H9 (cell line): ENCODE data around the gene TMEM240. TPM values are rescaled to one million over a fixed set of nuclear protein-coding genes. Genes with fewer than 3 reads are reported as not detected.
"Not testable (repeated sequence)": the region's sequence is repeated elsewhere in the genome, so short reads cannot be mapped to it uniquely, and the experiment has no call there.

Experiments used
- DNase-seq: peaks from one replicate; pipeline ENCODE4 v3.0.0-alpha.2; 2017
- H2AFZ ChIP-seq: one replicate; pipeline ENCODE4 v1.6.1; 2013; ENCODE audit warnings: mild to moderate bottlenecking, low read length, control low read depth, moderate library complexity
- H2AK5ac ChIP-seq: 2 replicates; pipeline ENCODE4 v1.6.1; 2013; ENCODE audit warnings: low read length, control low read depth, mixed read lengths; ENCODE audit not compliant: insufficient read length
- H2BK120ac ChIP-seq: one replicate; pipeline ENCODE4 v1.6.1; 2013; ENCODE audit warnings: low read depth, mild to moderate bottlenecking, low read length, control low read depth, inconsistent platforms; ENCODE audit not compliant: poor library complexity, severe bottlenecking
- H2BK12ac ChIP-seq: 2 replicates; pipeline ENCODE4 v1.6.1; 2013; ENCODE audit warnings: low read length, control low read depth, mixed read lengths, low read depth; ENCODE audit not compliant: insufficient read length
- H2BK15ac ChIP-seq: 2 replicates; pipeline ENCODE4 v1.6.1; 2013; ENCODE audit warnings: low read depth, low read length, control low read depth
- H2BK20ac ChIP-seq: one replicate; pipeline ENCODE4 v1.6.1; 2013; ENCODE audit warnings: low read depth, mild to moderate bottlenecking, low read length, control low read depth, inconsistent platforms; ENCODE audit not compliant: poor library complexity, severe bottlenecking
- H2BK5ac ChIP-seq: 2 replicates; pipeline ENCODE4 v1.6.1; 2013; ENCODE audit warnings: low read length, control low read depth, mixed read lengths; ENCODE audit not compliant: insufficient read length
- H3K14ac ChIP-seq: 2 replicates; pipeline ENCODE4 v1.6.1; 2013; ENCODE audit warnings: low read length, control low read depth; ENCODE audit not compliant: insufficient read depth
- H3K18ac ChIP-seq: 2 replicates; pipeline ENCODE4 v1.6.1; 2013; ENCODE audit warnings: low read depth, mild to moderate bottlenecking, mixed read lengths, low read length, control low read depth; ENCODE audit not compliant: insufficient read length
- H3K23ac ChIP-seq: 2 replicates; pipeline ENCODE4 v1.6.1; 2013; ENCODE audit warnings: low read length, control low read depth, mixed read lengths, low read depth; ENCODE audit not compliant: insufficient read length
- H3K23me2 ChIP-seq: 2 replicates; pipeline ENCODE4 v1.6.1; 2013; ENCODE audit warnings: low read depth, mild to moderate bottlenecking, mixed read lengths, low read length, control low read depth; ENCODE audit not compliant: insufficient read length, poor library complexity, severe bottlenecking
- H3K27ac ChIP-seq: 2 replicates; pipeline ENCODE4 v1.5.1; 2013; ENCODE audit warnings: low read length, control low read depth, mixed read lengths, low read depth; ENCODE audit not compliant: insufficient read length
- H3K27me3 ChIP-seq: 2 replicates; pipeline ENCODE4 v1.6.1; 2013; ENCODE audit warnings: low read length, control low read depth, inconsistent platforms; ENCODE audit not compliant: insufficient read depth
- H3K4ac ChIP-seq: 2 replicates; pipeline ENCODE4 v1.6.1; 2013; ENCODE audit warnings: low read depth, mild to moderate bottlenecking, control low read depth, inconsistent platforms, low read length, moderate library complexity
- H3K4me1 ChIP-seq: 2 replicates; pipeline ENCODE4 v1.6.1; 2013; ENCODE audit warnings: low read length, control low read depth, inconsistent platforms; ENCODE audit not compliant: insufficient read depth
- H3K4me2 ChIP-seq: 2 replicates; pipeline ENCODE4 v1.6.1; 2013; ENCODE audit warnings: low read length, control low read depth, mixed read lengths; ENCODE audit not compliant: insufficient read length, insufficient read depth
- H3K56ac ChIP-seq: 2 replicates; pipeline ENCODE4 v1.6.1; 2013; ENCODE audit warnings: low read depth, mild to moderate bottlenecking, mixed read lengths, low read length, control low read depth; ENCODE audit not compliant: insufficient read length
- H3K79me1 ChIP-seq: 2 replicates; pipeline ENCODE4 v1.6.1; 2013; ENCODE audit warnings: low read depth, mild to moderate bottlenecking, moderate library complexity, low read length, control low read depth, inconsistent platforms; ENCODE audit not compliant: insufficient read depth, poor library complexity, severe bottlenecking
- H3K79me2 ChIP-seq: 2 replicates; pipeline ENCODE4 v1.6.1; 2013; ENCODE audit warnings: low read length, control low read depth, inconsistent platforms; ENCODE audit not compliant: insufficient read depth
- H3K9ac ChIP-seq: 2 replicates; pipeline ENCODE4 v1.6.1; 2013; ENCODE audit warnings: low read length, control low read depth, mixed read lengths; ENCODE audit not compliant: insufficient read length; ENCODE audit errors: extremely low read depth
- H3K9me3 ChIP-seq: one replicate; pipeline ENCODE4 v1.6.1; 2013; ENCODE audit warnings: low read depth, low read length, inconsistent platforms; ENCODE audit not compliant: control insufficient read depth
- H3T11ph ChIP-seq: one replicate; pipeline ENCODE4 v1.6.1; 2013; ENCODE audit warnings: mild to moderate bottlenecking, low read length, control low read depth, inconsistent platforms
- H4K20me1 ChIP-seq: one replicate; pipeline ENCODE4 v1.6.1; 2013; ENCODE audit not compliant: control insufficient read depth, insufficient read length, insufficient read depth
- H4K5ac ChIP-seq: 2 replicates; pipeline ENCODE4 v1.6.1; 2013; ENCODE audit warnings: low read depth, mild to moderate bottlenecking, mixed read lengths, low read length, control low read depth; ENCODE audit not compliant: insufficient read length
- H4K8ac ChIP-seq: replicated peaks from 2 replicates; pipeline ENCODE4 v1.6.1; 2013; ENCODE audit warnings: low read length, control low read depth, mixed read lengths, low read depth; ENCODE audit not compliant: insufficient read length
- H4K91ac ChIP-seq: 2 replicates; pipeline ENCODE4 v1.6.1; 2013; ENCODE audit warnings: low read depth, mild to moderate bottlenecking, moderate library complexity, mixed read lengths, low read length, control low read depth; ENCODE audit not compliant: insufficient read length
- H3K27ac Mint-ChIP-seq, 3 experiments: 2 replicates in 2 of 3; 3 replicates in 1 of 3; pipeline ENCODE4 v1.8.0; 2020 to 2021; ENCODE audit warnings: mixed read lengths in 3 of 3, mild to moderate bottlenecking in 1 of 3, moderate library complexity in 1 of 3
- H3K27me3 Mint-ChIP-seq: 2 replicates; pipeline ENCODE4 v1.8.0; 2021; ENCODE audit warnings: low read depth, mild to moderate bottlenecking, moderate library complexity, mixed read lengths
- H3K36me3 Mint-ChIP-seq, 3 experiments: 2 replicates in 2 of 3; 3 replicates in 1 of 3; pipeline ENCODE4 v1.8.0; 2020 to 2021; ENCODE audit warnings: low read depth in 3 of 3, mixed read lengths in 3 of 3; ENCODE audit not compliant: insufficient read depth in 1 of 3
- H3K4me1 Mint-ChIP-seq, 2 experiments: 2 replicates each; pipeline ENCODE4 v1.8.0; 2020; ENCODE audit warnings: mixed read lengths in 2 of 2
- H3K4me3 Mint-ChIP-seq, 2 experiments: 2 replicates in 1 of 2; 3 replicates in 1 of 2; pipeline ENCODE4 v1.8.0; 2020 to 2021; ENCODE audit warnings: mild to moderate bottlenecking in 2 of 2, mixed read lengths in 2 of 2, moderate library complexity in 1 of 2
- H3K9me3 Mint-ChIP-seq, 2 experiments: 2 replicates in 1 of 2; 3 replicates in 1 of 2; pipeline ENCODE4 v1.8.0; 2020; ENCODE audit warnings: mild to moderate bottlenecking in 2 of 2, mixed read lengths in 2 of 2, moderate library complexity in 1 of 2
- WGBS: extraction: QIAGEN DNeasy Blood & Tissue Kit; methylation state at CpG from one replicate; pipeline ENCODE4 v1.1.7; 2013; ENCODE audit warnings: missing lambda C conversion rate, low lambda C conversion rate, mixed read lengths; ENCODE audit not compliant: insufficient read length; ENCODE audit errors: extremely low coverage; 5-methylcytosine and 5-hydroxymethylcytosine counted together
- total RNA-seq: library from RNA; stranded (reverse); gene quantifications from 2 replicates; pipeline ENCODE4 v1.2.1, GENCODE V29; 2021
- TF ChIP-seq, protein P1 (sequence below): fragments of 200-600 bp; sonication (generic); conservative IDR thresholded peaks from 3 replicates; pipeline ENCODE4 v1.8.0; 2021; ENCODE audit warnings: antibody characterized with exemption, mild to moderate bottlenecking

The TMEM240 gene
- total RNA-seq, 1 experiment from 2014 or later = 8.7 TPM

- H3K14ac ChIP-seq = no peak overlapping the region
- no peak overlapping the region for H4K5ac ChIP-seq
- no peak overlapping the region for H3K4me2 ChIP-seq
- no peaks in the 10 kb centered on the region for H3K79me1 ChIP-seq
- no peak overlapping the region for H3K9ac ChIP-seq
- no peak overlapping the region for H3K4ac ChIP-seq
- no peak overlapping the region for H2BK12ac ChIP-seq
- Mint-ChIP-seq H3K9me3 (no peaks in the 10 kb centered on the region), H3K27me3 (no peaks in the 10 kb centered on the region; the same call in 1 of the 2 replicates), H3K4me1 (no peaks in the 10 kb centered on the region), H3K4me3 (no peak overlapping the region), H3K36me3 (peaks cover 16 to 40% (median 29%) of the 10 kb centered on the region in 3 experiments), H3K27ac (peak overlapping the region in 1 of 3 experiments; percentile 26; a peak in 3 of 7 replicates)
- H2BK20ac ChIP-seq = no peak overlapping the region
- no peaks in the 10 kb centered on the region for H3K23me2 ChIP-seq
- no peaks in the 10 kb centered on the region for H4K20me1 ChIP-seq
- no peak overlapping the region for H3T11ph ChIP-seq
- H4K8ac ChIP-seq = no peak overlapping the region
- no peak overlapping the region for H2BK120ac ChIP-seq
- H3K27me3 ChIP-seq = no peaks in the 10 kb centered on the region
- H4K91ac ChIP-seq = no peak overlapping the region
- H3K56ac ChIP-seq = no peak overlapping the region
- H2AK5ac ChIP-seq = no peak overlapping the region
- no peak overlapping the region for H3K27ac ChIP-seq
- H3K4me1 ChIP-seq = no peaks in the 10 kb centered on the region
- no CpG with 5 or more reads among the region's 4 CpGs for WGBS
- no peak overlapping the region for H3K18ac ChIP-seq
- H3K79me2 ChIP-seq = no peaks in the 10 kb centered on the region
- TF ChIP-seq, protein P1, sequence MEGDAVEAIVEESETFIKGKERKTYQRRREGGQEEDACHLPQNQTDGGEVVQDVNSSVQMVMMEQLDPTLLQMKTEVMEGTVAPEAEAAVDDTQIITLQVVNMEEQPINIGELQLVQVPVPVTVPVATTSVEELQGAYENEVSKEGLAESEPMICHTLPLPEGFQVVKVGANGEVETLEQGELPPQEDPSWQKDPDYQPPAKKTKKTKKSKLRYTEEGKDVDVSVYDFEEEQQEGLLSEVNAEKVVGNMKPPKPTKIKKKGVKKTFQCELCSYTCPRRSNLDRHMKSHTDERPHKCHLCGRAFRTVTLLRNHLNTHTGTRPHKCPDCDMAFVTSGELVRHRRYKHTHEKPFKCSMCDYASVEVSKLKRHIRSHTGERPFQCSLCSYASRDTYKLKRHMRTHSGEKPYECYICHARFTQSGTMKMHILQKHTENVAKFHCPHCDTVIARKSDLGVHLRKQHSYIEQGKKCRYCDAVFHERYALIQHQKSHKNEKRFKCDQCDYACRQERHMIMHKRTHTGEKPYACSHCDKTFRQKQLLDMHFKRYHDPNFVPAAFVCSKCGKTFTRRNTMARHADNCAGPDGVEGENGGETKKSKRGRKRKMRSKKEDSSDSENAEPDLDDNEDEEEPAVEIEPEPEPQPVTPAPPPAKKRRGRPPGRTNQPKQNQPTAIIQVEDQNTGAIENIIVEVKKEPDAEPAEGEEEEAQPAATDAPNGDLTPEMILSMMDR = no peak
- DNase-seq = no peak
- H2BK15ac ChIP-seq = no peak overlapping the region
- H2AFZ ChIP-seq = no peak overlapping the region
- no peak overlapping the region for H2BK5ac ChIP-seq
- no peak overlapping the region for H3K23ac ChIP-seq
- H3K9me3 ChIP-seq = no peaks in the 10 kb centered on the region
Observed at GRCh38 chr1:1558591-1558990, 18.2 kb upstream of the TMEM240 start.

DNA sequence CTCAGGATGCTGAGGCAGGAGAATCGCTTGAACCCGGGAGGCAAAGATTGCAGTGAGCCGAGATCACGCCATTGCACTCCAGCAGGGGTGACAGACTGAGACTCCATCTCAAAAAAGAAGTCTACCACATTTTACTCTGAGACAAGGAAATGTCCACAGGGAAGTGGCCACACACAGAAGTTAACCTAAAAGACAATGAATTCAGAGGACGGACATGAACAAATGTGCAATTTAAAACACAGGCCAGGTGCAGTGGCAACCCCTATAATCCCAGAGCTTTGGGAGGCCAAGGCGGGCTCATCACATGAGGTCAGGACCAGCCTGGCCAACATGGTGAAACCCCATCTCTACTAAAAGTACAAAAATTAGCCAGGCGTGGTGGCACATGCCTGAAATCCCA is 17.3 kb upstream of the TMEM240 start:
- not testable (repeated sequence) for H3K79me1 ChIP-seq, H3K79me2 ChIP-seq, H4K8ac ChIP-seq, H3K4me3 Mint-ChIP-seq, H4K91ac ChIP-seq, H3K27ac ChIP-seq, H3T11ph ChIP-seq, H3K27ac Mint-ChIP-seq, H4K20me1 ChIP-seq, H2BK15ac ChIP-seq, H3K9me3 ChIP-seq, H3K4ac ChIP-seq, H2BK120ac ChIP-seq, H3K4me2 ChIP-seq, H3K9me3 Mint-ChIP-seq, H3K27me3 Mint-ChIP-seq, H3K4me1 Mint-ChIP-seq, H3K9ac ChIP-seq, H4K5ac ChIP-seq, H3K14ac ChIP-seq, H3K4me1 ChIP-seq, H3K18ac ChIP-seq, H3K27me3 ChIP-seq, H3K23me2 ChIP-seq, H3K56ac ChIP-seq, H2BK20ac ChIP-seq, H2AFZ ChIP-seq, H2BK5ac ChIP-seq, H2AK5ac ChIP-seq, H2BK12ac ChIP-seq, DNase-seq, H3K23ac ChIP-seq
- no CpG with 5 or more reads among the region's 7 CpGs for WGBS
- H3K36me3 Mint-ChIP-seq = peaks cover 13 to 31% (median 23%) of the 10 kb centered on the region in 3 experiments
